ENCODE data around the gene C13orf46.
A peak's percentile ranks its signal among the peaks of the same experiment; 100 is the strongest.

The C13orf46 gene

DNA sequence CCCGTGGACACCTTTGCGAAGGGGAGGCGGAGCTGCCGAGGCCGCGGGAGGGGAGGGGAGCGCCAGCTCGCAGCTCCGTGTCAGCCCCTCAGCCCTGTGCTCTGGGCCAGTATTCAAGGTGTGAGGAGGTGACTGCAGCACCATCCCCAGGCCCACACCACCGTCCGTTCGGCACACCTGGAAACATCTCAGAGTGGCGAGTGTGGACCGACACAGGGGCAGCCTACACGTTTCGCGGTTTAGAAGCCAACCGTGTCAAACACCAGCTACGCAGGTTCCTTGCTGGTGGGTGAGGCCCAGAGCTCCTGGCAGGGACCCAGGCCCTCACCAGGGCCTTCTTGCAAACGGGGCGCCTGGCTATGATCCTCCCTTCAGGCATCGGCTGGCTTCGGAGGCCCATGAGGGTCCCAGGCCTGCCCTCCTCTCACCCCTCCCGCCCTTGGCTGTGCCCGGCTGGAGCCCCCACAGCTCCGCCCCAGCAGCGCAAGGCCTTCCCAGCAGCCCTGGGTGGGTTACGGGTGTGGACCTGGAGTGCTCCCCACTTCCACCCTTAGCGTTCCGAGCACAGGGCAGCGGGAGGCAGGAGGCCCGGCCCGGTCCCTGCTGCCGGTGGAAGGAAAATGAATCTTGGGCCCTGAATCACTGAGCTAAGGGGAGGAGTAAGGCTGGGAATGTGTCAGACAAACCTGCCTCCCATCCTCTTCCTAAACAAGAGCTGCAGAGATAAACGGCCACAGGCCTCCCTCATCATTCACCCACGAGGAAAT, 1.2 kb downstream of the C13orf46 start:
- DNase-seq, result no peak

DNA sequence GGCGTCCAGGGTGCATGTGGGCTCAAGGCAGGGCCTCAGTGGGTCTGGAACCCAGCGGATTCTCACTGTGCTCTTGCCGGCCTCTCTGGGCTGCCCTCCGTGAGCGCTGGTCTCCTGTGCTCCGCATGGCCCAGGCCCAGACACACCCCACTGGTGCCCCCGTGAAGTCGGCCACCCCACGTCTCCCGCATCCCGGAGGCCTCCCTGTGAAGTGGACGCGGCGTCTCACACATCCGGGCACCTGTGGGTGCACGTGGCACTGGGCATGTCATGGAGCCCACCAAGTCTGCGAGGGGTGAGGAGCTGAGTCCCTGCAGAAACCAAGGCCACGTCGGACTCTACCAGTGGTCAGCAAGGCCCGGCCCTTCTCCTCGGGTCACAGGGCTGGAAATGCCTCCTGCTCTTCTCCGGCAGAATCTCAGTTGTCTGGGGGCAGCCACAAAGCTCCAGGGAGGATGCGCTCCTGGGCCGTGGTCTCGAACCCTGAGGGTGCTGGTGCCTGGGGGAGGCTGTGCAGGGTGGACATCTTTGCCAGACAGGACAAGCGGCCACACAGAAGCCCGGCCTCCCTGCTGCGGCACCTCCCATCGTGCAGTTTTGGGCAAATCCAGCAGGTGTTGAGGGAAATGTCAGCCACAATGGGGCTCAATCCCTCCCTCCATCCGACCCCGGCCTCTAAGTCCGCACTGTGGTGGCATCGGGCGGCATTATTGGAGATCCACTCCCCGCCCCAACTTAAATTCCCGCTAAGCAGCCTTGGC, 2.2 kb downstream of the C13orf46 start:
- no peak for DNase-seq

DNA sequence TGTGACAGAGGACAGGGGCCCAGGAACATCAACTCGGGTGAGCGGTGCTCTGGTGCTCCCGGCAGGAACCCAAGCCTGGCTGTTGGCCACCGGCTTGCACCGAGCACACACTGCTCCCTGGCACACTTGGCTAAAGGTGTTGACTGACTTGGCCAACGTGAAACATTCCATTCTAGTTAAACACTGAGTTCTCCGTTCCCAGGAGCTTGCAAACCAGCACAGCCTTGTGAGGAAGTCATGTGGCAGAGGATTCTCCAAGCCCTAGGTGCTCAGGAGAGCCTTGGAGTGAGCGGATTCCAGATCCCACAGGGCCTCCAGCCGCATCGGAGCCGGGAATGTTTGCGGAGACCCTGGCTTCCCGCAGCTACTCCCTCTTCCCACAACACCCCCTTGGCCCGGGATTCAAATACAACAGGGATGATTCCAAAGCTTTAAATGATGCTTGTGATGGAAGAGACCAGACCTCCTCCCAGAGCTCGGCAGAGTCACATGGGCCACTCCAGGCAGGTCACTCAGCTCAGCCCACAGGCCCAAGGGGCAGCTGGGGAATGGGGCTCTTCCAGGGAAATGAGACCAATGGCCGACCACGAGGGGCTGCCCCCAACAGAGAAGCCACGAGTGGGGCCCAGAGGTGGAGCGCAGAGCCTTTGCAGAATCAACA, 2.9 kb downstream of the C13orf46 start:
- no peak for DNase-seq

DNA sequence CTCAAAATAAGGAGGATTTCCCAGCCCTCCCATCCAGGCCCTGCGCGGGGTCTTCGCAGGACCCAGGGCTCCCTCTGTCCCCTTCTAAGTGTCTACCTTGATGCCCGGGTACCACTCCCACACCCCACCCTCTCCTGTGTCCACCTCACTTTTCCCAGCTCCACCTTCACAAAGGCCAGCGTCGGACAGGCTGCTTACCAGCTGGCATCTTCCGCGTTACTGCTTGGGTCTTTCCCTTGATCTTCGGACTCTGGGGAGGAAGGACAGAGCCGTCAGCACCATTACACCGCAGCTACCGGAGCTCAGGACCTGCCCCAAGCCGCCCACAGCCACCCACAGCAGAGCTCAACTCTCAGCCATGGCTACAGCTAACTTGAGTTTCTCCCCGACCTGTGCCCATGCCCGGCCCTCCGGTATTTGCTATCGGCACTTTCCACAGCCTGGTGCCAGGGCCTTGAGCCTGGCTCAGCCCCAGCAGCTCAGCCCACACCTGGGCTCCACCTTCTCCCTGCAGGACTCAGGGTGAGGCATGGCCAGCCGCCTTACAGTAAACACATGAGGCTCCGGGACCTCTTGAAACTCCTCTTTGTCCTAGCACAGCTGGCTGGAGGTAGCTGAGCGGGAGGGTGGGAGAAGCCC, 3.8 kb downstream of the C13orf46 start:
- no peak for DNase-seq

DNA sequence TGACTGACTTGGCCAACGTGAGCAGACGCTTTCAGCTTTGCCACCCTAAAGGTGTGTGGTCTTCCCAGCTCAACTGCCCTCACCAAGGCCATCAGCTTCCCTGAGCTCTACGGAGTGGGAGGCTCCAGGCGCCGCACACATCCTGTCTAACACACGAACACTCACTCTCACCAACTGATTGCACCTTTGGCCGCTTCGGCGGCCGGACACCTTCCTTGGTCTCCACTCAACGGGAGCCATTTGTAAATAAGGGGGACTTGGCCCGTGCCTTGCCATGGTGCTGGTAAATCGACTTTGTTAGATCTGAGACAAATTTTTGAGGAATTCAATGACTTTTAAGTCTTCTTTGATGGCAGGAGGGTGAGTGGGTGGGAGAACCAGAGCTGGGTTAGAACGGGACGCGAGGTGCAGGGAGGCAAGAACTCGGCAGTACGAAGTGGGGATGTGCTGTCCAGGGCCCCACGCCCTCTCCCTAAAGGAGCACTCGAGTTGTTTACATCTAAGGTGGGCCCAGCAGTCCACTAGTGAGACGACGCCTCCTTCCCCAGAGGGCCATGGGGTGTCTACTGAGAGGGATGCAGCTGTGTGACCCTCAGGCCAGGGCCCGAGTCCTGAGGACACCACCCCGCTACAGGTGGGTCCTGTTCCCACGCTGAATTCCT, 4.4 kb downstream of the C13orf46 start:
- no peak for DNase-seq

DNA sequence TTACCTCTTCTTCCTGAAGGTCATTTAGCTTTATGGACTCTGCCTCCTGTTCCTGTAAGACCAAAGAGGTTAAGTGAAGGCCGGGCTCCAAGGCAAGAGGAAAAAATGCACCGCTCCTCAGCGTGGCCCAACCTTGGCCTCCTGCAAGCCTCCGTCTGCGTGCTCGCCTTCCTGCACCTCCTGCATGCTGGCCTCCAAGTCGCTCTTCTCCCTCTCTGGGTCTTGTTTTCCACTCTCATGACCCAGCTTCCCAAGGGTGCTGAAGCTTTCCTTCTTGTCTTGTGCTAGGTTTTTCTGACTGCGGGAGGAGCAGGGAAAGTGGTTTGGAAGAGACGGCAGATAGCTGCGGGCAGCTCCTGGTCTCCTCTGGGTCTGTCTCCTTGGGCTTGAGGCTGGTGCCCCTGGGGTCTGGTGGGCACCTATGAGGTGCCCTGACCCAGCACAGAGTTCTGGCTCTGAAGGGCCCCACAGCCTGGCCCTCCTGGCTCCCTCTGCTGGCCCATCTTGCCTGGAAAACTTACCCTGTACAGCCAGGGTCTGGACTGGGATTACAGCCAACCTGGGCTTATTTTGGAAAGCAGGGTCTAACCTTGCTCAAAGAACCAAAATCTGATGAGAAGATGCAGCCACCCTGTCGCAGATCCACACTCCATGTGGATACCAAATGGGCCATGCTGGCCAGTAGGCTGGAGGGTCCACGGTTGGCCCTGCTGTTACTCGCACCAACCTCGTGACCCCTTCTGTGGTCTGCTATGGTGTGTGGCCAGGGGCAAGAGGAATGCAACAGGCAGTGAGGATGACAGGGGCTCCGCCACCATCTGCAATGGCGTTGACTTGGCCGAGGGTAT, 5.2 kb downstream of the C13orf46 start:
- no peak for DNase-seq

DNA sequence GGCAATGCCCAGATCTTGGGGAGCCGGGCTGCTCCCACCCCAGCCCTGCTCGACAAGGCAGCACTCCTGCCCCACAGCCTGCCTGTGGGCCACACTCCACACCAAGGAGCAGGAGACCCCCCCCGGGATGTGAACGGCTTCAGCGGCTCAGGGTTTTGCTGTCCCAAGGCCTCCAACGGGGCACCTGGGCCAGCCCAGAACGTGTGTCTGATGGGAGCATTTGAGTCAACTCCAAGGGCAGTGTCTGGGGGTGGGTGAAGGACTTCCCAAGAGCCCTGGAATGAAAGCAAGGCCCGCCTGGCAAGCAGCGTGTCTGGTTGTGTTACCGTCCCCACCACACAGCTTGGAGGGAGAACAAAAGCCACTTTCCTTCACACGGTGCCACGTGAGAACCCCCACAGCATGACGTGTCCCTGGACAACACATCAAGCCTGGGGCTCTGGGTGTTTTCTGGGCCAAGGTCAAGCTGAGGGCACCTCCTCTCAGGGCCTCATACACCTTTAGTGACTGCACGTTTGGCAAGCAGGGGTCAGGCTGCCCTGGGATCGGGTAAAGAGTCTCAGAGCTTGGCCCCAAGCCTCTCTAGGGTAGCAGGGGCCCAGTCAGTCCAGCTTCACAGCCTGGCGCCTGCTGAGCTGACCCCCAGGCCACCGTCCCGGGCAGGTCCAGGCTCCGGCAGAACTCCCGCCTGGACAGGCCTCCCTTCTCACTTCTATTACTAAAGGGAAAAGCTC, 6.0 kb downstream of the C13orf46 start:
- DNase-seq, result peak in 2 of 56 donors; percentile 12 to 14

DNA sequence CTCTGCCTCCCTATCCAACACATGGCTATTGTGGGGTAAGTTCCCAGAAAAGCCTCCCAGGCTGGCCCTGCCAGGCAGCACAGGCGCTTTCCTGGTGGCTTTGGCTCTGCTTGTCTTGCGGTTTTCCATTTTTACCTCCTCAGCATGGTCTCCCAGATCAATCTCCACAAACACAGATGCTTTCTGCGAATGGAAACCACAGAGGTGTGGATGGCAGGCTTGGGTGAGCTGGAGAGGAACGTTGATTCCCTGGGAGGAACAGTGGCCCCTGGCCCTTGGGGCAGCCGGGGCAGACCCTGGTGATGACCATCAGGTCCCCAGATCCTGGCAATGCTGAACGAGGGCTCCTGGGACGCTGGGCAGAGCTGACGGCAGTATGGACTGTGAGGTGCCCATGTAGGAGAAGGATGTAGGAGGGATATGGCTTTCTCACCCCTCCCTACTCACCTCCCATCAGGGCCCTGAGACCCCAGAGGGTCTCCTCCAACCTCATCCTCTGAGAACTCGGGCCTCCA, 6.6 kb downstream of the C13orf46 start:
- DNase-seq, result no peak

DNA sequence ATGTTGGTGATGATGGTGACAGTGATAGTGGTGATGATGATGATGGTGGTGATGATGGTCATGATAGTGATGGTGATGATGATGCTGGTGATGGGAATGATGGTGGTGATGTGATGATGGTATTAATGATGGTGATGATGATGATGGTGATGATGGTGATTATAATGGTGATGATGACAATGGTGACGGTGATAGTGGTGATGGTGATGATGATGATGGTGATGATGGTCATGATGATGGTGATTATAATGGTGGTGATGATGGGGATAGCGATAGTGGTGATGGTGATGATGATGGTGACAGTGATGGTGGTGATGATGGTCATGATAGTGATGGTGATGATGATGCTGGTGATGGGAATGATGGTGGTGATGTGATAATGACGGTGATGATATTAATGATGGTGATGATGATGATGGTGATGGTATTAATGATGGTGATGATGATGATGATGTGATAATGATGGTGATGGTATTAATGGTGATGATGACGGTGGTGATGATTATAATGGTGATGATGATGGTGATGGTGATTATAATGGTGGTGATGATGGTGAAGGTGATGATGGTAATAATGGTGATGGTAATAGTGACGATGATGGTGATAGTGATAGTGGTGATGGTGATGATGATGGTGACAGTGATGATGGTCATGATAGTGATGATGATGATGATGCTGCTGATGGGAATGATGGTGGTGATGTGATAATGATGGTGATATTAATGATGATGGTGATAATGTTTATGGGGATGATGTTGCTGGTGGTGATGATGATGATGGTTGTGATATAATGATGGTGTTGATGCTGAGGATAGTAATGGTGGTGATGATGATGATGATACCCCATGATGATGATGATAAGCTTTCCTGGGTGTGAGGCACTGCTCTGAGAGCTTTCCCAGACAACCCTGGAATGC, 7.7 kb downstream of the C13orf46 start:
- DNase-seq, result no peak

DNA sequence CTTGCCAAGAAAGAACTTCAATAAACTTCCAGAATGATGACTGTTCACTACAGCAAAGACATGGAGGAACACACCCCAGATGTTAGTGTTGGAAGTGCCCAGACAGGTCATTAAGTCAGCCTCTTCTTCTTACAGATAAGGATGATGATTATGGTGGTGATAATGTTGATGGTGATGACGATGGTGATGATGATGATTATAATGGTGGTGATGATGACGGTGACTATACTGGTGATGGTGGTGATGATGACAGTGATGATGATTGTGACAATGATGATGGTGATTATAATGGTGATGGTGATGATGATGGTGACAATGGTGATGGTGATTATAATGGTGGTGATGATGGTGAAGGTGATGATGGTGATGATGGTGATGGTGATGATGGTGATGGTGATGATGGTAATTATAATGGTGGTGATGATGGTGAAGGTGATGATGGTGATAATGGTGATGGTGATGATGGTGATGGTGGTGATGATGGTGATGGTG, 8.4 kb downstream of the C13orf46 start:
- no peak for DNase-seq

DNA sequence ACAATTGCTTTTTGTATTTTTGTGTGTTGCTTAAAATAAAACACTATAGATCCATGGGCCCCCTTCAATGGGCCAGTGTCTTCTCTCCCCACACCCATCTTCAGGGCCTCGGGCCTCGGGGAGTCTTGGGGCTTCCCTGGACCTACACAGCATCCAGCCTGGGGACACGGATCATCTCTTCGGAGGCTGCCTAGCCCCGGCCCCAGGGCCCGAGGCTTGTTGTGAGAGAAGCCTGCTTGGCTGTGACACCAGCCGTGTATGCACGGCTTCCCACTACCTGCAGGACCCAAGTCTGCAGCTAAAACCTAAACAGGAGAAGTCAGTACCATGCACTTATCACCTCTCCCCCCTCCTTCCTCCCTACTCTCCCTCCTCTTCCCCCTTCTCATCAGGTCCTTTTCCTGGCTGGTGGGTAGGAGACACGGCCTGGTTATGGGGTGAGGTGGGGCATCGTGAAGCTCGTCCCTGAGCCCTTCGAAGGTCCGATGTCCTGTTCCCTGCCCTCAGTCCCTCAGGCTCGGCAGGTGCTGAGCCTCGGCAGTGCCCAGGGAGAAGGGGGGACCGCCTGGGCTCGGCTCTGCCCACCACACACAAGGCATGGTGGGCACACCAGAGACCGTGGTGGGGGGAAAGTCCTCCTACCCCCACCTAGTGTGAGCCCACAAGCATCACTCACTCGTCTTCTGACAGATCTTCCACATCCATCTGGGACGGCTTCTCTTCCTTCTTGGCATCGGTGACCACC, 9.5 kb downstream of the C13orf46 start:
- DNase-seq, result no peak

DNA sequence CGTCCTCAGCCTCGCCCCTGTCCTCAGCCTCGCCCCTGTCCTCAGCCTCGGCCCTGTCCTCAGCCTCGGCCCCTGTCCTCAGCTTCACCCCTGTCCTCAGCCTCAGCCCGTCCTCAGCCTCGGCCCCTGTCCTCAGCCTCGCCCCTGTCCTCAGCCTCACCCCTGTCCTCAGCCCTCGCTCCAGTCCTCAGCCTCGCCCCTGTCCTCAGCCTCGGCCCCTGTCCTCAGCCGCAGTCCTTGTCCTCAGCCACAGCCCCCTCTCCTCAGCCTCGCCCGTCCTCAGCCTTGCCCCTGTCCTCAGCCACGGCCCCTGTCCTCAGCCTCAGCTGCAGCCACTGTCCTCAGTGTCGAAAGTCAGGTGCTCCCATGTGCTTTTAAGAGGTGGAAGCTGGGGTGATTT, 10.5 kb downstream of the C13orf46 start:
- no peak for DNase-seq

DNA sequence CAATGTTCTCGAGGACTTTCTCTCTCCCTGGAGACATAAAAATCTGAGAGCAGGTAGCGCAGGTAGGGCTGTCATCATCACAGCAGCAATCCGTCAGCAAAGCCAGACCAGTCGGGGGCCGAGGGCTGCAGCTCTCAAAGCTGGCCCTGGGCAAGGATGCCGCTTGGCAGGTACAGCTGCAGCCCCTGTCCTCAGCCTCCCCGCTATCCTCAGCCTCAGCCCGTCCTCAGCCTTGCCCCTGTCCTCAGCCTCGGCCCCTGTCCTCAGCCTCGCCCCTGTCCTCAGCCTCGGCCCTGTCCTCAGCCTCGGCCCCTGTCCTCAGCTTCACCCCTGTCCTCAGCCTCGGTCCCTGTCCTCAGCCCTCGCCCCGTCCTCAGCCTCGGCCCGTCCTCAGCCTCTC, 10.9 kb downstream of the C13orf46 start:
- no peak for DNase-seq

DNA sequence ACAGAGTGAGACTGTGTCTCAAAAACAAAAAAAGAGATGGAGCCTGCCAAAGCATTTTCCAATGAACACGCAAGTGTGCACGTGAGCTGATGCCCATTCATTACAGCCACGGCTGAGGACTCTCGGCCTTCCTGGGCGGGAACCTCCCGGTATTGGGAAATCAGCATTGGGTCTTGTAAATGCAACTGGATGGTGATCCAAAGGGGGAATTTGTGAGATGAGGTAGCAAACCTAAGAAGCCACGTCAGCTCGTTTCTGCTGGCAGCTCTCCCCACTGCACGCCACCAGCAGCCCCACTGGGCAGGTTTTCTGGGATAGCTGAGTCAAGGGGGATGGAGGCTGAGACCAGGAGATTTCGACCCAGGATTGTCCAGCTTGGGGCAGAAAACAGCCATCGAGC, 11.5 kb downstream of the C13orf46 start:
- no peak for DNase-seq

DNA sequence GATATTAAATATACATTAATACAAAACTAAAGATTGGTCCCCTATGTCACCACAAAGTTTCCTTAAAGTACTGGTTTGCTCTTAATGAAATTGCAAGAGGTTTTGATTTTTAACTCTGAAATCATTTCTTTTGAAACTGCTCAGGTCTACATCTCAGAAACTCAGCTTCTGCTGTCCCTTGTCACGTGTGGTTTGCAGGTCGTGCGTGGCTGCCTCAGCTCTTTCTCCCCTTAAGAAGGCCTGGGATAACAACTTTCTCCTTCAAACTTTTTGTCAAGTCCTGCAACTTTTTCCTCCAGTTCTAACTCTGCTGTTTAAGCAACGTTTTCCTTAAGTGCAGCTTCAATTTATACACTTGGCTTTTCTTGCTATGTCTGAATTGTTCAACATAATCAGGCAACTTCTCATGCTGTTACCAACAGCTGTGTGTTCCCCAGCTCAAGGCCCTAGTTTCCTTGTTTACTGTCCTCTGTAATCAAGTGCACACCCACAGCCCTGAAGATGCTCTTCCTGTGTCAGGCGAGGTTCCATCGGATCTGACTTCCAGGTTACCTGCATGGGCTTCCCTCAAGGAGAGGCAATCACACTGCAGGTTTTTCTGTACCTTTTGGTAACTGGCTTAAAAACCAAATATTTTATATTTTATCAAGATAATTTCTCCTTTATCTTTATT, 13.5 kb downstream of the C13orf46 start:
- DNase-seq, result no peak

DNA sequence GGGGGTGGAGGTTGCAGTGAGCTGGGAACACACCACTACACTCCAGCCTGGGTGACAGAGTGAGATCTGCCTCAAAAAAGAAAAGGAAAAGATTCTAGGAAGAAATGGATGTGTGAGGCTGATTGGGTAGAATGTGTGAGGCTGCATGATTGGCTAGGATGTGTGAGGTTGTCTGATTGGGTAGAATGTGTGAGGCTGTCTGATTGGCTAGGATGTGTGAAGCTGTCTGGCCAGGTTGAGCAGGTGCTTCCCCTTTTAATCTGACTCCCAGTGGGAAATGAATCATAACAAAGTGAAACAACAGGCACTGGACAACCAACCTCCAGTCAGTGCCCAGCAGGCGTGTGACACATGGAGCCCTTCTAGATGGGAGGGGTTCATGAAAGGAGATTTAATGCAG, 14.7 kb downstream of the C13orf46 start:
- no peak for DNase-seq

DNA sequence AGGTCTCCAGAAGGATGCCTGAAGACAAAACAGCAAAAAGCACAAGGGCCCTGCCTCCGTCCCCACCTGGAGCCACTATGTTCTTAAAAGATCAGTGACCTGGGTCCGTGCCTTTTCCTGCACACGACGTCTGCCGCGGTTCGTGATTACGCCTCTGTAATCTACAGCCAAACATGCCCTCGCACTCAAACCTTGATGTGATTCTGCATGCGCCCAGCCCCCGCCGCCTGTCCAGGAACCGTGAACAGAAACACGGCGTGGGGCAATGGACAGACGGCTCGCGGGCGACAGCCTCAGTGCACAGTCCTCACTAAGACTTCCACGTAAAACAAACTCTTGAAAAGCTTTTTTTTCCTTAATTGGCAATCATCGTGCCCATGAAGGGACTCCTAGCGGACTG, 15.5 kb downstream of the C13orf46 start:
- DNase-seq, result no peak
